ENCODE data around the gene SPOP.

GRCh38 chr17:49676276-49676868 lies 1.5 kb downstream of the SPOP start:
- TF ChIP-seq POLR2A (IDR thresholded peaks at IDR 0.05; ENCODE audit: low read depth, low read length) (no peak), POLR2AphosphoS5 (IDR thresholded peaks at IDR 0.05; ENCODE audit: low read depth, low read length) (no peak), TAF1 (IDR thresholded peaks at IDR 0.05; ENCODE audit: borderline replicate concordance, low read depth, low read length) (no peak)

All from GM12892 (cell line).